SK-N-MC (cell line): ENCODE measurements around the gene SH3BP5.

Source experiments
- EZH2 ChIP-seq: fragments of 200-600 bp; sonication (generic); IDR thresholded peaks from one replicate; pipeline ENCODE4 v1.6.1; 2017; ENCODE audit warnings: antibody characterized with exemption
- POLR2AphosphoS5 ChIP-seq: IDR thresholded peaks from 2 replicates; pipeline ENCODE4 v1.6.1; 2012; ENCODE audit warnings: mild to moderate bottlenecking, low read depth, low read length, borderline replicate concordance

GRCh38 chr3:15331072-15331605 is 1.2 kb downstream of the SH3BP5 start:
- no peak for TF ChIP-seq EZH2
- TF ChIP-seq POLR2AphosphoS5 = no peak
